NT2/D1 (cell line): Measurements from ENCODE around the gene NEK2.
A peak's percentile ranks its signal among the peaks of the same experiment; 100 is the strongest.
"Not testable (repeated sequence)": the region's sequence is repeated elsewhere in the genome, so short reads cannot be mapped to it uniquely, and the experiment has no call there.

Source experiments
- DNase-seq: peaks from one replicate; pipeline ENCODE4 v3.0.0-alpha.2; 2011; ENCODE audit warnings: low read depth, low spot score
- H3K27me3 ChIP-seq: 2 replicates; pipeline ENCODE4 v1.6.0; 2011; ENCODE audit warnings: mild to moderate bottlenecking; ENCODE audit not compliant: insufficient read length, insufficient read depth
- H3K36me3 ChIP-seq: 2 replicates; pipeline ENCODE4 v1.6.1; 2011; ENCODE audit warnings: mild to moderate bottlenecking, low read length, mixed read lengths; ENCODE audit not compliant: insufficient read depth, insufficient read length
- H3K4me1 ChIP-seq: 2 replicates; pipeline ENCODE4 v1.5.1; 2011; ENCODE audit not compliant: insufficient read depth, insufficient read length
- H3K4me3 ChIP-seq: 2 replicates; pipeline ENCODE4 v1.5.1; 2011; ENCODE audit warnings: low read depth; ENCODE audit not compliant: insufficient read length
- H3K9ac ChIP-seq: 2 replicates; pipeline ENCODE4 v1.6.0; 2011; ENCODE audit warnings: low read depth; ENCODE audit not compliant: insufficient read length
- H3K9me3 ChIP-seq: 2 replicates; pipeline ENCODE4 v1.5.1; 2011; ENCODE audit warnings: mild to moderate bottlenecking, low read length; ENCODE audit not compliant: insufficient read depth
- SUZ12 ChIP-seq: IDR thresholded peaks from 2 replicates; pipeline ENCODE4 v1.6.1; 2011; ENCODE audit not compliant: insufficient read length, insufficient read depth; ENCODE audit errors: extremely low read depth
- YY1 ChIP-seq: IDR thresholded peaks from 2 replicates; pipeline ENCODE4 v1.6.1; 2011; ENCODE audit not compliant: insufficient read length, insufficient read depth
- ZNF274 ChIP-seq: IDR thresholded peaks from 2 replicates; pipeline ENCODE4 v1.6.1; 2011; ENCODE audit warnings: mild to moderate bottlenecking, low read depth, low read length

Gene NEK2

DNA sequence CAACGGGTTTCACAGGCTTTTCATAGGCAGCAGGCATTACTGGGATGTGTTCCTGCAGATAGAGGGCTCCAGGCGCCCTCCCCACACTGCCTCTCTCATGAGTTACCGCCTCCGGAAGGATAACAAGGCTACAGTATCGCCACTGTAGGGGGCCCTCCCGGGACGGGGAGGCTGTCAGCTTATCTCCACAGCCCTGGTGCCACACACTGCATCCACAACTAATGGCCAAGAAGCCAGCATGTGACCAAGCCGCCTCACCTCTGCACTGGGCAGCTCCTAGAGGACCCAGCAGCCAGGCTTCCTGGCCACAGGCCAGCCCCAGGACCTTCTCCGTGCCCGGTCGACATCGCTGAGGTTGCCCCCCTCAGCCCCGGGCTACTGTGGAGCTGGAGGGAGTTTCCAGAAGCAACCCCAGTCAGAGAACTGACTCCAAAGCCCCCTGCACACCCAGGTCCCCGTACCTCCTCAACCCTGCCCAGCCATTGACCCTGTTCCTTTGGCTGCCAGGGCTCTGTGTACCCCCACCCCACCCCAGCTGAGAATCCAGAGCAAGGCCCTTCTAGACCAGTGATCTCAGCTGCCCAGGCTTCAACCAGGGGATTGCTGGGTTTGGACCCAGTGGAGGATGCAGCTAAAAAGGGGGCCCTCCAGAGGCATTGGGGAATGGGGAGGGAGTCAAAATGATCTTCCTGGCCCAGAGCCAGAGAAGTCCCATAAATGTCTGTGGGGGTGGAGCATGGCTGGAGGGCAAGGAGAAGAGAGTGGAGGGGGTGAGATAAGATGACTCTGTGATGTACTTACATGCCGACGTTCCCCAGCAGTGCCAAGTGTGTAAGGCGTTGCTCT, 45.0 kb downstream of the NEK2 start:
- TF ChIP-seq ZNF274 (no peak), YY1 (no peak), SUZ12 (no peak)
- H3K9me3 ChIP-seq, result no peaks in the 10 kb centered on the region
- peak overlapping the region; percentile 18 for H3K9ac ChIP-seq
- no peaks in the 10 kb centered on the region for H3K36me3 ChIP-seq
- H3K27me3 ChIP-seq, result no peaks in the 10 kb centered on the region
- peaks cover 20% of the 10 kb centered on the region for H3K4me1 ChIP-seq
- no peak overlapping the region for H3K4me3 ChIP-seq
- no peak for DNase-seq

DNA sequence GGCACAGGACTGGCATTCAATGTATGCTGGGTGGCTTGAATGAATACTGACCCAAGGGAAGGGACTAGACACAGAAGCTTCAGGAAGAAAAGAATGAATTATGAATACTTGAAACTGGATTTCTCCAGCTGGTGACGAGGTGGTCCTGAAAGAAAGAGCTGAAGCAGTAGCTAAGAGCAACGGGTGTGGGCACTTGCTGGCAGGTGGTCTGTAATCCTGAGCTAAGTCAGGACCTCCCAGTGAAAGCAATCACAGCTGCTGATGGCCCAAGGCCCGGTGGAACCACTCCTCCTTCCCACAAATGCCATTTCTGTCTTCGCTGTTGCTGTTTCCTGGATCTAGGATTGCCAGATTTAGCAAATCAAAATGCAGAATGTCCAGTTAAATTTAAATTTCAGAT, 47.0 kb downstream of the NEK2 start:
- Histone ChIP-seq H3K27me3 (no peaks in the 10 kb centered on the region), H3K36me3 (no peaks in the 10 kb centered on the region), H3K9ac (no peak overlapping the region), H3K9me3 (no peaks in the 10 kb centered on the region), H3K4me3 (no peak overlapping the region), H3K4me1 (peaks cover 19% of the 10 kb centered on the region)
- no peak for DNase-seq
- no peak for TF ChIP-seq SUZ12
- no peak for TF ChIP-seq ZNF274
- no peak for TF ChIP-seq YY1

DNA sequence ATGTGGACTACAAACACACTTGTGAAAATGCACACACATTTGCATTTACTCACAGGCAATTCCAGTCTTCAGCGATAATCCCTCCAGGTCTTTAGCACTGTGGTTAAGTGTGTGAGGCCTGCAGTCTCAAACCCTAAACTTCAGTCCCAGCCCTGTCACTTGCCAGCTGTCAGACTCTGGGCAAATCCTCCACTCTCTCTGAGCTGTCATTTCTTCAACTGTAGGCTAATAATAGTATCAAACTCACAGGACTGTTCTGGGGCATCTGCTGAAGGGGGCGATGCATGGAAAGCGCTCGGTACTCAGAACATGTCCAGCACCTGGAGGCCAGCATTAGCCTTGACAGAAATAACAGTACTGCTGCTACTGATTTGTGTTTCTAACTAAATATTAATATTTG, 48.2 kb downstream of the NEK2 start:
- Histone ChIP-seq H3K9me3 (no peaks in the 10 kb centered on the region), H3K36me3 (no peaks in the 10 kb centered on the region), H3K4me3 (no peak overlapping the region), H3K4me1 (peaks cover 15% of the 10 kb centered on the region), H3K9ac (no peak overlapping the region), H3K27me3 (no peaks in the 10 kb centered on the region)
- no peak for TF ChIP-seq SUZ12
- no peak for TF ChIP-seq ZNF274
- TF ChIP-seq YY1, result no peak
- DNase-seq, result no peak

- H3K4me3 ChIP-seq, DNase-seq, H3K9me3 ChIP-seq, H3K36me3 ChIP-seq, H3K9ac ChIP-seq, H3K27me3 ChIP-seq: not testable (repeated sequence)
- H3K4me1 ChIP-seq, result peaks cover 12% of the 10 kb centered on the region
Observed at GRCh38 chr1:211625866-211626265, 49.6 kb downstream of the NEK2 start.

DNA sequence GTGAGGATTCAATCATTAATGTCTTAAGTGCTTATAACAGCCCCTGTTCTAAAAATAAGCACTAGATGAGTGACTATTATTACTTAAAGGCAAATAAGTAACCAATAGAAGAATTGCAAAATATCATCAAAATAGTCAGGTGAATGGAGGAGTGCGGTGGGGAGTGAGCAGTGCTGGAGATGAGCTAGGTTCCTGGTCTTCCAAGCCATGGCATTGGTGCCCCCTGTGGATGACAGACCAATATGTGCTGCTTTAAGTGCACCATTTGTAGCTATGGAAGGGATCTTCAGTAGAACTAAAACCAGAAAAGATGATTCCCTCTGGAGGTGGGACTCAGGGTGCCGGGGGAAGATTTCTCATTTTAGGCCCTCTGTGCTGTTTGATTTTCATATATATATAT, 50.4 kb downstream of the NEK2 start:
- H3K36me3 ChIP-seq, result no peaks in the 10 kb centered on the region
- no peak for TF ChIP-seq YY1
- TF ChIP-seq ZNF274, result no peak
- no peak for TF ChIP-seq SUZ12
- no peak for DNase-seq
- no peaks in the 10 kb centered on the region for H3K9me3 ChIP-seq
- peaks cover 10% of the 10 kb centered on the region for H3K4me1 ChIP-seq
- H3K27me3 ChIP-seq, result no peaks in the 10 kb centered on the region
- no peak overlapping the region for H3K9ac ChIP-seq
- no peak overlapping the region for H3K4me3 ChIP-seq

GRCh38 chr1:211623515-211623914, 51.9 kb downstream of the NEK2 start:
- Histone ChIP-seq H3K4me3 (no peak overlapping the region), H3K9me3 (no peaks in the 10 kb centered on the region), H3K4me1 (peaks cover 9% of the 10 kb centered on the region), H3K36me3 (no peaks in the 10 kb centered on the region), H3K9ac (no peak overlapping the region), H3K27me3 (no peaks in the 10 kb centered on the region)
- TF ChIP-seq YY1 (no peak), ZNF274 (no peak), SUZ12 (no peak)
- DNase-seq, result no peak

DNA sequence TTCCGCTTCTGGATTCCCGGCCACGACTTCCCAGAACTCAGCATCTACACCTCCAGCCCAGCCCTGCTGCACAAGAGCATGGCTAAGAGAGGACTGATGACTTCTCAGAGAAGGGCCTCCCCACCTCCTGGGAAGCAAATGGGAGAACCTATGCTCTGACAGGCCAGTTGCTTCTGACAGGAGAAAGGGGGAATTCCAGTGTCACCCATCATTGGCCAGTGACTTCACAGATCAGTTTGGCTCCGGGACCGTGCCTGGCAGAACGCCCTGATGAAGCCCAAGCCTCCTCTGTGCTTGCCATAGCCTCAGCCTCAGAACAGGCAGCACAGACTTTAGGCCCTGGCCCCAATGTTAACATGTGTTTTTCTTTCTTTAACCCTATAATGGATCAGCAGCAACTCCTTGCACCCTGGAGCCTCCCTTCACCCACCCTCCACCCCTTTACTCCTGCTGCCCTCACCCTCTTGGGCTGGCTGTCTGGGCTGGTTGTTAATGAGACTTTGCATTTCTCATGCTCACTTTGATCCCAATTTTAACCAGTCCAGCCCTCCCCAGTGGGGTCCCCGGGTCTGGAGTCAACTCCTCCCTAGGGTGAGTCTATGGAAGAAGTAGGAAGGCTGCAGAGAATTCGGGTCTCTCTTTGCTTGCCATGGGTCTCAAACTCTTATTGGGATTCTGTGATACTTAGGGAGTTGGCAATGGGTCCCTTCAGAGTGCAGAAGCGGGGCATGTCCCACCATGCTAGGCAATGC, 53.8 kb downstream of the NEK2 start:
- no peak overlapping the region for H3K9ac ChIP-seq
- no peak for DNase-seq
- no peak for TF ChIP-seq ZNF274
- no peak for TF ChIP-seq SUZ12
- no peak for TF ChIP-seq YY1

More for the DNA sequence above, 53.8 kb downstream of the NEK2 start:
- Histone ChIP-seq H3K9me3 (no peaks in the 10 kb centered on the region), H3K4me1 (peaks cover 6% of the 10 kb centered on the region), H3K36me3 (no peaks in the 10 kb centered on the region), H3K27me3 (no peaks in the 10 kb centered on the region), H3K4me3 (no peak overlapping the region)
